Activated effector memory CD4-positive, alpha-beta T cell treated with anti-CD3 and anti-CD28 coated beads, Interleukin-2, amount 50 U/mL, for 16 hours (primary cell): ENCODE results near the gene ANGPTL2.

Source experiments
- DNase-seq: peaks from one replicate; pipeline ENCODE4 v3.0.0-alpha.2; 2020

ANGPTL2 gene

DNA sequence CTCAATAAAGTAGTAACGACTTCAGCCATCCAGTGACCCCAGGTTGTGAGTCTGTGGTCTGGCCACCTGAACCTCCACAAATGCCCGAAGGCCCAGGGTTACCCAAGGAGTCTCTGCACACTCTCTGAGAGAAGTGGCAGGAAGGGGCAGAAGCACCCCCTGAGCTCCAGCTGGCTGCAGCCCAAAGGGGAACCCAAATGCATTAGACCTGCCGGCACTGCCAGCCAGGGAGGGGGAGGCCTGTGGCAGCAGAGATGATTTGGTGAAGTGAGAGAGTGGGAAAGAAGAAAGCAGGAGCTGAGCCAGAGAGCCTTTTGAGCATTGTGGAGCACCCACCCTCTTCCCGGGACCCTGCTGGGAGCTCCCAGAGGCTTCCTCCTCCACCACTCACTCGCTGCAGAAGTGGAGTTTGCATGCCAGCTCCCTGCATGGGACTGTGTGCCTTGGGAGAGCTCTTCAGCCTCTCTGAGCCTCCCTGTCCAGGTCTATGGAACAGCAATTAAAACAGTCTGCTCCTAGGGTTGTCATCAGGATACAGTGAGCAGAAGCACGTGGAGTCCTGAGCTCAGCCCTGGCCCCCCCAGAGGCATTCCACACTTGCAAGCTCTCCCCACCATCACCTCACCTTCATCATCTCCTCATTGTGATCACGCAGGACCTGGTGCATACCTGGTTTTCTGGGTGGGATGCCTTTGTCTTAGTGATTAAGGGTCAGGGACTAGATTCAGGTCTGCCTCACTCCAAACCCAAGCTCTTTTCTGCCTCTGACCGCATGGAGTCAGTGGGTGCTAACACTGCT, 13.8 kb upstream of the ANGPTL2 start:
- peak; percentile 19 for DNase-seq

DNA sequence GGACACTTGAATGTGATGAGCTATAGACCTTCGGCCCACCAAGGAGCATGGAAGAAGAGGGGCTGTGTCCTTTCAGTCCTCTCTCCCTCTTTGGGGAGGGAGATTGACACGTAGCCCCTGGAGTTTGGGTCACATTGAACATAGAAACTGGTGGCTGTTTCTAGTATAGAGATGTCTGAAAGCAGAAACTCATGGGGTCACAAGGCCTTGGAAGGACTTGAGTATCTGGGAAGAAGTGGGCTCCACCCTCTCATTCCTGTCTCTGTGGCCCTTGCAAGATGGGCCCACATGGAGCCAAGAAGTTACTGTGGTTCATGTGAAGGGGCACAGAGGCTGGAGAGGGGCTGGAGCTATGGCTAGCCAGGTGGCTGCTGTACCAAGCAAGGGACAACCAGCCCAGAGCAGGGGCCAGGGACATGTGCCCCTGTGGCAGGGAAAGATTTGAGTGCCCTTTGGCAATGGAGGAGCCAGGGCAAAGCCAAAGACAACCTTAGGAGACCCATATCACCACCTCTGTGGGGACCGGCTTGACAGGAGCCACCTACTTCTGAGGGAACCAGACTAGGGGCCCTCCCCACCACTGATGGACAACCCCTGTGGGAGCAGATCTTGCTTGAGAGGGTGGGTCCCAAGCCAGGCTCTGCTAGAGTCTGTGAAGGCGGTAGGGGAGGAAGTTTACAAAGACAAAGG, 12.8 kb upstream of the ANGPTL2 start:
- DNase-seq: peak; percentile 44

DNA sequence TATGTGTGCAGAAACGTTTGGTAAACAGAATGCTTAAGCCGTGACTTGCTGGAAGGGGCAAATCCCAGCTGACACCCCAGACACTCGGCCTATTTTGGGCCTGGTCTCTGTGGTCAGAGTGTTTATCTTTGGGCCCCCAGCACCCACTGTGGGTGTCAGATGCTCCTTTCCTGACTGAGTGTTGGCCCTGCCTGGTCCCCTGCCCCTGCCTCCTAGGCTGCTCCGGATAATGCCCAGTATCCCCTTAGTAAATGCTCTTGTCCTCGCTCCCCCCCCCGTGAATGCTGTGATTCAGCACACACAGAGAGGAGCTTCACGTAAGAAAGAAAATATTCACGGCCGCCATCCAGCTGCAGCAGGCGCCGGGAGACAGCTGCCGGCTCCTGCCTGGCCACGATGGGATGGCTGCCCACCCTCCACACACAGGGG, 11.3 kb upstream of the ANGPTL2 start:
- DNase-seq: peak; percentile 33

DNA sequence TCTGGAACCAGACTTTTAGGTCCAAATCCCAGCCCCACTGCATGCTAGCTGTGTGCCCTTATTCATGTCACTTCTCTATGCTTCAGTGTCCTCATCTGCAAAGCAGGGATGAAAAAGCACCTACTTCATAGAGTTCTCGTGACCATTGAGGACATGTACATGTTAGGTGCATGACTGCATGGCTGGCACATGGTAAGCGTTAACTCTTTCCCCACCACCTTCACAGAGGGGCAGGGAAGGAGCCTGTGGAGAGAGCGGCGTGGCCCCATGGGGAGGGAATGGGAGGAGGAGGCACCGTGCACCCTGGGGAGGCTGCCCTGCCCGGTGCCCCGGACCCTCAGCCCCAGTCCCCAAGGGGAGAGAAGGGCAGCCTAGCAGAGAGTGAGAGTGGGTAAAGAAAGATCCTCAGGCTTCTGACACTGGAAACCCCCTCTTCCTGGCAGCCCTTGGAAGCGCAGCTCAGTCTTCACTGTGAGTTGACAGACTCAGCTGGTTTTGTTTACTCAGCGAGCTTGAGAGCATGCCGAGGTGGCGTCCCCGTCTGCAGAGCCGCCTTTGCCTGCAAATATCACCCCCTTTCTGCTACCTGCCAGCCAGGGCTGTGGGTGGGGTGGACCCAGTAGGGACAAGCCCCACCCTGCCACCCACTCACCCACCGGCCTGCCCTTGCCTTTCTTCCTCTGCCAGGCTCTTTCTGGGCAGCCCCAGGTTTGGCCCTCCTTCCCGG, 10.6 kb upstream of the ANGPTL2 start:
- DNase-seq: peak; percentile 51

DNA sequence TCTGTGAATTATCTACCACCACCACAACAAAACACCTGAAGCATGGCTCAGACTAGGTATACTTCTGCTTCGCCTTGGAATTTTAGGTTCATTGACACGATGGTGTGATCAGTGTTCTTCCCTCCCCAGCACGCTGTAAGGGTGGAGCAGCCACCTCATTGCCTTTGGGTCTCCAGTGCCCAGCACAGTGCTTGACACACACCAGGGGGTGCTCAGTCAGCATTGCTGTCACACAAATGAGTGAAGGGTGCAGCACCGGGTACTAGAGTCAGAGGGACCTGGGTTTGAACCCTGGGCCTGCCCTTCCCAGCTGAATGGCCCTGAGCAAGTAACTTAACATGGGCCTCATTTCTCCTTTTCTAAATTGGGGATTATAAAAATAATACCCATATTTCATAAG, 9.9 kb upstream of the ANGPTL2 start:
- DNase-seq: peak; percentile 58

DNA sequence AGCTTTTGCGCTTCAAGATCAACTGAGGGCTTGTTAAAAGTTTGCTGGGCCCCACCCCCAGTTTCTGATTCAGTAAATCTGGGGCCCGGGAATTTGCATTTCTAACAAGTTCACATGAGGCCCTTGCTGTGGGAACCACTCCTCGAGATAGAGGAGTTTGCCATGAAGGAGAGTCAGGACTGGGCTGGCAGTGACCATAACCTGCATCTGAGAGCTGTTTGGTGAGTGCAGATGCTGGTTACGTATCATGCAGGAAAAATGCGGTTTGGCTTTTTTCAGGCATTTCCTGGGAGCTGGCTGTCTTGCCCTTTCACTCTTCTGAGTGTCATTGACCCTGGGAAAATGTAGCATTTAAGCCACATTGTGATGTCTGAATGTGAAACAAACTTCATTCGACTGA, 9.4 kb upstream of the ANGPTL2 start:
- DNase-seq: peak; percentile 33

GRCh38 chr9:127130661-127131538, 8.5 kb upstream of the ANGPTL2 start:
- DNase-seq: peak; percentile 36

- no peak for DNase-seq
These were observed 7.8 kb upstream of the ANGPTL2 start for GRCh38 chr9:127130235-127130634.

DNA sequence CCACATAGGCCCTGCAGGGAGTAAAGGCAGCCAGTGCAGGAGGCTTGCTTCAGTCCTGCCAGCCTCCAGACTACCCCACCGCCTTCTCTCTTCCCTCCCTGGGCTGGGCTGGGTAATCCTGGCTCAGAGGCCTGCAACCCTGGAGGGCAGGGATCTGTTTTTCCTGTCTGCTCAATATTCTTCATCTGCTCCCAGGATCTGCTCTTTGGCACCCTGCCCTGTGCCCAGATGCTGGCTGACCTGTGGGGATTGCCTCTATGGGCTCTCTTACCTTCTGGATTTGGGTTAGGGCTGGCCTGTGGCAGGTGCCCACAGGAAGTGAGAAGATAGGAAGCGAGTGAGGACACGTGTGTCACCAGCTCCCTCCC, 7.3 kb upstream of the ANGPTL2 start:
- DNase-seq: peak; percentile 31

DNA sequence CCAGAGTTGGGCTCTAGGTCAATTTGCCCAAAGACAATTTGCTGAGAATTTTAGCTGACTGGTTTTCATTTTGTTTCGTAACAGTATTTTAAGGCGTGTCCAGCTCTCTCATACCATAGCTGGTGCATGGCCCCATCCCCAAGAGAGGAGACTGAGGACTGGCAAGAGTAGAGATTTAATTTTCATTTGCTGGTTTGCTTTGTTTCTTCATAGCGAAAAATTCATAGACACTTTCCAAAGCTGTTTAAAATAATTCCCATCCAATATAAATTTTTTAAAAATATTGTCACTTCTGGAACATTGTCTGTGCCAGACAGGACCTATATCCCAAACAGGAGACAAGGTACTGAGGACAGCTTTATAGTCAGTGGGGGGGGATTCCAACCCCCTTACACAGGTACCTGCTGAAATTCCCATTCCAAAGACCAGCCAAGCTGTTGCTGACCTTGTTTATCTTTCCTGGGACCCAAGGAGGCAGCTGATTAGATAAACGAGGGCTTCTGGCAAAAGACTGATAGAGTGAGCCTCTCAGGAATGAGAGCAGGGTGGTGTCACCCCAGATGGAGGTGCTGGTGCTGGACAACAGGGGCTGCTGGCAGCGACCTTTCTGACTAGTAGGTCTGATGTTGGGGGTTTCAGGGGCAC, 6.8 kb upstream of the ANGPTL2 start:
- DNase-seq: peak; percentile 2

DNA sequence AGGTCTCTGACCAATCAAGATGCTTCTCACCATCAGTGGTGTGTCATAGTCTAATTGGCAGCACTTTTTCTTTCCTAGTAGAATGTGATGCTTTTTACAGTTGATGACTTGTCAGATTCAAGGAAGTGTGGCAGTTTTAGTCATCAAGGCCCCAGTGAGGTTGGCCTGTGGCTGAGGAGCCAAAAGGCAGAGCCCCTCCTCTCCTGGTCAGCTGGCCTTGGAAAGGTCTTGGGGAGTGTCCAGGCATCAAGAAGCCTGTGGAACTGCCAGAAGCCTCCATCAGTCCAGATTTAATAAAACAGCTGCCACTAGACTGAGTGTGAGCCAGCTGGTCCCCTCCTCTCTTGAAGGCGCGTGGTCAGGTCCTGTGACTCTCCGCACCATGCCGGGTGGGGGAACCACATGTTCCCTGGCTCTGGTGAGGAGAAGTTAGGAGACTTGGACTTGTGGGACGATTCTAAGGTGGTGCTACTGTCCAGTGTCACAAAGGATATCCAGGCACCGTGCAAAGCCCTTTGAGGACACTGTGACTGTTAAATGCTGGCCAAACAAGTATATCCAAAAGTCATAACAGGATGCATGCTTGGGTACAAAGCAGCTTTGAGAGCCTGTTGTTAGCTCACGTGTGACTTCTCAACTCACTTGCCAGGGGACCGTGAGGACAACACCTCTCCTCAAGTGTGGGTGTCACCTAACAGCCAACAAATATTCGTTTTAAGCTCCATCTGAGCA, 6.1 kb upstream of the ANGPTL2 start:
- DNase-seq: peak; percentile 38

- no peak for DNase-seq
These were observed 4.5 kb upstream of the ANGPTL2 start for GRCh38 chr9:127126971-127127370.

GRCh38 chr9:127124792-127125191, 2.4 kb upstream of the ANGPTL2 start:
- DNase-seq: peak; percentile 25

DNA sequence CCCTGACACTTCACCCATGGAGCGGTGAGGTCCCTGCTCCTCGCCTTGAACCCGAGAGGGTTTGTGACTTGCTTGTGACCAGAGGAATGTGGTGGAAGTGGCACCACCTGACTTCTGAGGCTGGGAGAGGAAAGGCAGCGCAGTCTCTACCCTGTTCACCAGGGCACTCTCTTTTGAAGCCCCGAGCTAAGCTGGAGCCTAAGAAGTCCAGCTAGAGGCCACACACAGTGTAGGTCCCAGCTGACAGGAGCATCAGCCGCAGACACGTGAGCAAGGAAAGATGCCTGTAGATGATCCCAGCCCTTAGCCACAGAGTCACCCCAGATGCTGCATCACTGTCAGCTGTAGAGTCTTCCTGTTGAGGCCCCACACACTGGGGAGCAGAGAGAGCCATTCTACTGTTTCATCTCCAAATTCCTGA, 1.7 kb upstream of the ANGPTL2 start:
- DNase-seq: peak; percentile 30

DNA sequence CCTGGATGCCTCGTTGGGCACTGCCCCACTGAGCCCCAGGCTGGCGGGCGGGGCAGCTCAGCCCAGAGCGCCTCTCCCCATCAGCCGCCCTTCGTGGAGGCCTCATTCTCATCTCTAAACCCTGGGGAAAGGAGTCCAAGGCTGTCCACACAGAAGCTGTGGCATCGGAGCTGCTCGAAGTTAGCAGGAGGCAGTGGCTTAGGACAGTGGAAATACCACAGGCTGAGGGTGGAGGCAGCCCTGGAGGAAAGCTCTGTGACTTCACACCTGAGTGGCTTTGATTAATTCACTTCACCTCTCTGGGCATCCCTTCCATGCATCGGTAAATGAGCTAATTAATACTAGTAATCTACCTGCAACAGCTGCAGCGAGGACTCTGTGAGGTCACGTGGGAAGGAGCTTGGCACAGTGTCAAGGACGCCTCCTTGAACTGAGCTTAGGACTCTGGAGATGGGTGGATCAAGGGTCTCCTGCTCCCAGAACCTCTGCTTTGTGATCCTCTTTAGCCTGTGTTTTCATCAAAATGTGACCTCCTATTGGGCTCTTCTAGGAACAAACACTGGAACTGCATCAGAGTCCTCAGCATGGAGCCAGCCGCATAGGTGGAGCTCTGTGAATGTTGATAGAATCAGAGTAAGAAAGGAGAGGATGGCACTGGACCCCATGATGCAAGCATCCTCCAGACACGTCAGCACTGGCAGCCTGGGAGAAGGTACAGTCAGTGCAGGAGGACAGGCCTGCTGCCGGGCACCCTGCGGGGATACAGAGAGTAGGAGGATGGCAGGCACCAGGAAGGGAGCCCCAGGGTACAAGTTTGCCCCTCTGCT, 842 bp upstream of the ANGPTL2 start:
- peak; percentile 27 for DNase-seq

GRCh38 chr9:127121628-127122175, 733 bp downstream of the ANGPTL2 start:
- peak; percentile 43 for DNase-seq

DNA sequence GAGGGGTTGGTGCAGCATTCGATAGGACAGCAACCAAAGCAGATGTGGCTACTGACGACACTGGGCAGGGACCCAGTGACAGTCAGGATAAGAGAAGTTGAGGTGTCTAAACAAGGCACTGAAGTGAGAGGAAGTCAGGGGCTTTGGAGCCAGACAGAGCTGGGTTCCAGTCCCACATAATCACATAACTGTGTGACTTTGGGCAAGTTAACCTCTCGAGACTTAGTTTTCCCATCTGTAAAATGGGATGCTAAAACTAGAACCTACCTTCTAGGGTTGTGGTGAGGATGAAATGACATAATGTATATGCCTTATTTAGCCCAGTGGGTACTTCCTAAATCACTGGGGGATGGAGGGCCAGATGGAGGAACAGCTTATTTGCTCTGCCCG, 3.1 kb downstream of the ANGPTL2 start:
- DNase-seq: peak; percentile 31

DNA sequence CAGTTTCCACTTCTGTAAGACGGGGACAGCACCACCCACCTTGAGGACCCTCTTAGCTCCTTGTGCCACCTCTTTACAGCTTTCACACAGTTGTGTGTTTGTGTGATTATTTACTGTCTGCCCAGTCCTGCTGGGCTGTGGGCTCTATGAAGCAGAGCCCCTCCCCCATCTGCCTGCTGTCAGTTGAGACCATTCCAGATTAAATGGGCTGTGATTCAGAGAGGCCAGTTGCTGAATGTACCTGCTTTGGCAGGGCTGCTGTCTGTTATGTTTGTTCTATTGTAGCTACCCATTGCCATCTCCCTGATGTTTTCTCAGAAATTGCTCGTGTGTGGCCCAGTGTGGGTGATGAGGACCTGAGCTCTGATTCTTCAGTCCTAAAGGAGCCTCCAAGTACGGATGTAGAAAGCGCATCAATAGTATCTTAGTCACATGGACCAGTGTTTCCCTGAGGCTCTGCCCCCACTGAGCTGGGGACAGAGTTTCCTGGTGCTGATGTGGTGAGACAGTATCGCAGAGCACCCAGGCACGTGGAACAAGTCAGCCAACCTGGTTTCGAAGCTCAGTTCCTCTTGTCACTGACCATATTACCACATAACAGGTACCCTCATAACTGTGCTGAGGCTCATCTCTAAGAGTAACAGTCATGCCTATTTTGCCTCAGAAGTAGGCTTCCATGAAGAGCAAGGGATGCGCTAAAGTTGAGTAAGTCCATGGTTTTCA, 3.7 kb downstream of the ANGPTL2 start:
- no peak for DNase-seq

DNA sequence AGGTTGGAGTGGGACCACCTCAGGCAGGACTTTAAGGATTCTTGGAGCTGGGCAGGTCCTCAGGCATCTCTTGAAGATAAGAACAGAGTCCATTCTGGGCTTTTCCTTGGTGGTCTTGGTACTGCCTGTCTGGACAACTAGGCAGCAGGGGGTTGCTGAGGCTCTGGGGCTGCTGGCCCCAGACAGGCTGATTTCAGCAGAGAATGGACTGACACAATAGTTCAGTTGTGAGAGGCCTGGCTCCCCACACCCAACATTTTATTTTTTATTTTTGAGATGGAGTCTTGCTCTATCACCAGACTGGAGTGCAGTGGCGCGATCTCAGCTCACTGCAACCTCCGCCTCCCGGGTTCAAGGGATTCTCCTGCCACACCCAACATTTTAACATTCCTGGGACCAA, 4.6 kb downstream of the ANGPTL2 start:
- DNase-seq: no peak

DNA sequence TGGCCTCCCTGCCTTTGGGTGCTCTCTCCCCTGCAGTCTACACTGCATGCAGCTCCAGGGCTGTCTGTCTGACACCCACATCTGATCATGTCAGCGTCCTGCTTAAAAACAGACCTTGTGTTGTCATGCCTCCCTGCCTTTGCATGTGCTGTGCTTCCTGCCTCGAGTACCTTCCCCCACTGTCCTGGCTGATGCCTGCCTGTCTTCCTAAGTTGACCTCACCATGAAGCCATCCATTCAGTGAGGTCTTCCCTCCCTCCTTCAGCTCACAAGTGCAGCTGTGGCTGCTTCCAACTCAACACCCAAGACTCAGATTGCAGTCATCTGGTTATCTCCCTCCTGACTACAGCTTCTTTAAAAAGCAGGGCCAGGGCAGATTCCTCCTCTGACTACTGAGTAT, 5.5 kb downstream of the ANGPTL2 start:
- DNase-seq: no peak
